Astrocyte of the spinal cord (primary cell): ENCODE data around the gene PRKD2.

Source experiments
- DNase-seq: peaks from one replicate; pipeline ENCODE4 v3.0.0; 2011; ENCODE audit warnings: low read depth, low spot score
- H3K4me3 ChIP-seq: 2 replicates; pipeline ENCODE4 v1.5.1; 2011; ENCODE audit warnings: low read depth, mild to moderate bottlenecking, low read length, moderate library complexity
- in situ Hi-C: cut with HindIII; loops from 2 replicates; pipeline ENCODE4 v1.10.0; 2017; ENCODE audit warnings: low sequenced_read_pairs
- TF ChIP-seq, protein P1 (sequence below): IDR thresholded peaks from 2 replicates; pipeline ENCODE4 v1.5.1; 2012; ENCODE audit warnings: low read depth, mild to moderate bottlenecking, low read length, inconsistent platforms

Gene PRKD2

DNA sequence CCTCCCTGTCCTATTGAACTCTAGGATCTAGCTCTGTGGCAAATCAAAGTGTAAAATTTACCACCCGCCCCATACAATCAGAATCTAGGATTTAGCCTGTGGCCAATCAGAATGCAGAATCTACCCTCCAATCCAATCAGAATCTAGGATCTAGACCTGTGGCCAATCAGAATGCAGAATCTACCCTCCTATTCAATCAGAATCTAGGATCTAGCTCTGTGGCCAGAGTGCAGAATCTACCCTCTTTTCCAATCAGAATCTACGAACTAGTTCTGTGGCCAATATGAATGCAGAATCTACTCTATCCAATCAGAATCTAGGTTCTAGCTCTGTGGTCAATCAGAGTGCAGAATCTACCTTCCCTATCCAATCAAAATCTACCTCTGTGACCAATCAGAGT lies 25.8 kb downstream of the PRKD2 start:
- H3K4me3 ChIP-seq = no peak overlapping the region
- in situ Hi-C loops = no loop called here
- TF ChIP-seq, protein P1, sequence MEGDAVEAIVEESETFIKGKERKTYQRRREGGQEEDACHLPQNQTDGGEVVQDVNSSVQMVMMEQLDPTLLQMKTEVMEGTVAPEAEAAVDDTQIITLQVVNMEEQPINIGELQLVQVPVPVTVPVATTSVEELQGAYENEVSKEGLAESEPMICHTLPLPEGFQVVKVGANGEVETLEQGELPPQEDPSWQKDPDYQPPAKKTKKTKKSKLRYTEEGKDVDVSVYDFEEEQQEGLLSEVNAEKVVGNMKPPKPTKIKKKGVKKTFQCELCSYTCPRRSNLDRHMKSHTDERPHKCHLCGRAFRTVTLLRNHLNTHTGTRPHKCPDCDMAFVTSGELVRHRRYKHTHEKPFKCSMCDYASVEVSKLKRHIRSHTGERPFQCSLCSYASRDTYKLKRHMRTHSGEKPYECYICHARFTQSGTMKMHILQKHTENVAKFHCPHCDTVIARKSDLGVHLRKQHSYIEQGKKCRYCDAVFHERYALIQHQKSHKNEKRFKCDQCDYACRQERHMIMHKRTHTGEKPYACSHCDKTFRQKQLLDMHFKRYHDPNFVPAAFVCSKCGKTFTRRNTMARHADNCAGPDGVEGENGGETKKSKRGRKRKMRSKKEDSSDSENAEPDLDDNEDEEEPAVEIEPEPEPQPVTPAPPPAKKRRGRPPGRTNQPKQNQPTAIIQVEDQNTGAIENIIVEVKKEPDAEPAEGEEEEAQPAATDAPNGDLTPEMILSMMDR = no peak
- no peak for DNase-seq

DNA sequence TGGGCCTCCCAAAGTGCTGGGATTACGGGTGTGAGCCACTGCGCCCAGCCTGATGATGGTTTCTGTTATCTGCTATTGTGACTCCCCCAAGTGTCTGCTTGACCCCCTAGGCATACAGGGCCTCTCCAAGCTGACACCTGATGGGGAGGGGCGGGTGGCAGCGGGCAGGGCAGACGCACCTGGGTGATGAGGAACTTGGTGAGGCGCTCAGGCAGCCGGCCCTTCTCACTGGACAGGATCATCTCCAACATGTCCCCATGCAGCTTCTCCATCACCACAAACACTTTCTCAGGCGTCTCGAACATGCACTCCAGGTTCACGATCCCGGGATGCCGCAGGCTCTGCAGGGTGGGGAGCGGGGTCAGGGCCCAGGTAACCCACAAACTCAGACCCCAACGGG lies 27.6 kb downstream of the PRKD2 start:
- in situ Hi-C loops = no loop called here
- DNase-seq = no peak
- TF ChIP-seq, protein P1 = no peak
- no peak overlapping the region for H3K4me3 ChIP-seq

DNA sequence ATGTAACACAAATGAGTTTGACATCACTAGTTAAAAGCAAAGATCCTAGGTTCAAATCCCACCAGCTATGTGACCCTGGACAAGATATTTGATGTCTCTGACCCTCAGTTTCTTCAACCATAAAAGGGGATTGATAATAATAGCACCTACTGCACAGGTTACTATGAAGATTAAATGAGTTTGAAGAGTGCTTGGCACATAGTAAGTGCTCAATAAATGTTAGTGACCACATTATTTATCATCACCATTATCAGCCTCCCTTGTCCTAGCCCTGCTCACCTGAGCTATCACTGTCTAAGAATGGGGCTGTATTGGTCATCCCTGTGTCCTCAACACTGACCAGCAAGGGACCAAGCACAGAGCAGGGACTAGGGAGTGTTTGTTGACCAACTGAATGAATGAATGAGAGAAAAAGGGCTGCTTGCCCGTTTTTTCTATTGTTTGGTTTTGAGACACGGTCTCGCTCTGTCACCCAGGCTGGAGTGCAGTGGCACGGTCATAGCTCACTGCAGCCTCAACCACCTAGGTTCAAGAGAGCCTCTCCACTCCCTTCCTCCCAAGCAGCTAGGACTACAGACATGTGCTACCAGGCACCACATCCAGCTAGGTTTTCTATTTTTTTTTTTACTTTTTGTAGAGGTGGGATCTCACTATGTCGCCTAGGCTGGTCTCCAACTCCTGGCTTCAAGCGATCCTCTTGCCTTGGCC lies 29.3 kb downstream of the PRKD2 start:
- in situ Hi-C loops = no loop called here
- TF ChIP-seq, protein P1 = no peak
- DNase-seq = no peak
- H3K4me3 ChIP-seq = no peak overlapping the region

DNA sequence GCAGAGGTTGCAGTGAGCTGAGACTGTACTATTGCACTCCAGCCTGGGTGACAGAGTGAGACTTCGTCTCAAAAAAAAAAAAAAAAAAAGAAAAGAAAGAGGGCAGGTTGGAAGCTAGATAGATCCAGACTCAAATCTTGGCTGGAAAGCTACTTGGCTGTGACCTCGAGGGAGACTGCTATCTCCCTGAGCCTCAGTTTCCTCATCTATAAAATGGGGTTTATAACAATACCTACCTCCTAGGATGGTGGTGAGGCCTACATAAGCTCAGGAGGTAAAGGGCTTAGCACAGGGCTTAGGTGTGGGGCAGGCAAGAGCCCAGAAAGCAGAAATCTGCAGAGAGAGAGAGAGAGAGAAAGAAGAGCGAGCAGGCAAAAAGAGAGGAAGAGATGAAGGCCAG lies 31.7 kb downstream of the PRKD2 start:
- no peak overlapping the region for H3K4me3 ChIP-seq
- TF ChIP-seq, protein P1 = no peak
- in situ Hi-C loops = no loop called here
- no peak for DNase-seq

DNA sequence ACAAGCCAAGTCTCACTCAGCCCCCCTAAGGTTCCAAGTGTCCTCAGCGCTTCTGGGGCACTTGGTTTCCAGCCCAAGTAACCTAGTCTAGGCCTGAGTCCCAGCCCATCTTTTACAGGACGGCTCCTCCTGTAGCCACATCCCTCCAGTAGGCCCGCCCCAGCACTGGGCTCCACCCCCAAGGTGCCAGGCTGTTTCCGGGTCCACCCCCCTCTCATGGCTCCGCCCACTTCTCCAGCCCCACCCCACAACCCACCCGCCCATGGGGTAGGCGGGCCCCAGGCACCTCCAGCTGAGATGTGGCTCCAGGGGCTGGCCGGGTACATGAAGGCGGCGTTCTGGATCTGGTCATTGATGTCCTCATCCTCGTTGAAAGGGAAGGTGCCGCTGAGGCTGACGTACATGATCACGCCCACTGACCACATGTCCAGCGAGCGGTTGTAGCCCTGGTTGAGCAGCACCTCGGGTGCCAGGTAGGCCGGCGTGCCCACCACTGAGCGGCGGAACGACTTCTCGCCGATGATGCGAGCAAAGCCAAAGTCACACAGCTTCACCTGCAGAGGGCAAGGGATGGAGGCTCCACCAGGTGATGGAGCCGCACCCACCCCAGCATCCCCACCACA lies 38.7 kb downstream of the PRKD2 start:
- TF ChIP-seq, protein P1 = no peak
- no peak overlapping the region for H3K4me3 ChIP-seq
- in situ Hi-C loops = no loop called here
- no peak for DNase-seq

DNA sequence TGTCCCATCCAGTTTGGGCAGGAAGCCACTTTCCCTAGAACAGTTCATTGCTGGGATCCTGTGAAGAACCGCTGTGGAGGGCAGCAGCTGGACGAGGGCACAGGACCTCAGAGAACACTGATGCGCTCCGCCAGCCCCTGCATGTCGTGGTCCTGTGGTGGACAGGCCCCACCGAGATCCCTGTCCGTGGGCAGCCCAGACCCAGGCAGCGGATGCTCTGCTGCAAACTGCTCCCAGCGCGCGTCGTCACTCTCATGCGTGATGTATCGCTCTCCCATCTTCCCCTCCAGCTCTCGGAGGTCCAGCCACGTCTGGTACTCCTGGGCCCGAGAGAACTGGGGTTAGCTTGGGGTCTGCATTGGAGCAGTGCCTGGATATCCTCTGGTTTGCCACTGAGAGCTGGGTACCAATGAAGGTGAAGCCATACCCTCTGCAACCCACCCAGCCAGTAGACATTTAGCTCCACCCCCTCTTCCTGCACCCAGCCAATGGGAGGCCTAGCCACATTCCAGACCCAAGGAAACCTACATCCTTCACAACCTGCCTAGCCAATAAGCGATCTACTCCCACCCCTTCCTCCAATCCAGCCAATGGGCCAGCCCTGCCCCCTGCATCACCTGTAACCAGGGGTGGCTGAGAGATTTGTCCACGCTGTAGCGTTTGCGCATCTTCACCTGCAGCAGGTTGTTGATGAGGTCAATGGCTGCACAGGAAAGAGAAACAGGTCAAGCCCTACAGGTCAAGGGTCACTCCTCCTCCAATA lies 42.3 kb downstream of the PRKD2 start:
- no peak for DNase-seq
- in situ Hi-C loops = no loop called here
- H3K4me3 ChIP-seq = no peak overlapping the region
- TF ChIP-seq, protein P1 = no peak
